WTC11 (cell line): ENCODE data around the gene IP6K3.

ENCODE experiments used
- CBFB ChIP-seq: sonication (generic); formaldehyde crosslinking; IDR thresholded peaks from 2 replicates; pipeline ENCODE4 v1.8.1; 2022; ENCODE audit warnings: mild to moderate bottlenecking, low read depth, missing genetic modification reagents
- HMGA2 ChIP-seq: fragments of 250-450 bp; sonication (Bioruptor Pico); IDR thresholded peaks from 2 replicates; pipeline ENCODE4 v1.4.0; 2021; ENCODE audit warnings: mild to moderate bottlenecking, moderate library complexity
- MAX ChIP-seq: sonication (generic); formaldehyde crosslinking; IDR thresholded peaks from 2 replicates; pipeline ENCODE4 v1.8.0; 2022; ENCODE audit warnings: mild to moderate bottlenecking, missing genetic modification reagents
- NR2C2 ChIP-seq: sonication (generic); formaldehyde crosslinking; IDR thresholded peaks from 2 replicates; pipeline ENCODE4 v1.8.0; 2022; ENCODE audit warnings: mild to moderate bottlenecking, missing genetic modification reagents
- NR3C1 ChIP-seq: sonication (generic); formaldehyde crosslinking; conservative IDR thresholded peaks from 2 replicates; pipeline ENCODE4 v1.8.1; 2023; ENCODE audit warnings: low read depth, mild to moderate bottlenecking, missing genetic modification reagents
- USF1 ChIP-seq: sonication (generic); formaldehyde crosslinking; IDR thresholded peaks from 2 replicates; pipeline ENCODE4 v1.8.0; 2022; ENCODE audit warnings: mild to moderate bottlenecking, missing genetic modification reagents
- ZNF219 ChIP-seq: sonication (generic); formaldehyde crosslinking; IDR thresholded peaks from 2 replicates; pipeline ENCODE4 v1.8.0; 2023; ENCODE audit warnings: missing genetic modification reagents, mild to moderate bottlenecking, borderline replicate concordance
- TF ChIP-seq, protein P1 (sequence below): fragments of 200-600 bp; IDR thresholded peaks from 2 replicates; pipeline ENCODE4 v1.8.0; 2022; ENCODE audit warnings: antibody characterized with exemption
- TF ChIP-seq, protein P2 (sequence below): sonication (generic); formaldehyde crosslinking; conservative IDR thresholded peaks from 2 replicates; pipeline ENCODE4 v1.8.1; 2022; ENCODE audit warnings: mild to moderate bottlenecking, missing genetic modification reagents

GRCh38 chr6:33737267-33738026 is 9.3 kb downstream of the IP6K3 start:
- TF ChIP-seq, protein P1, sequence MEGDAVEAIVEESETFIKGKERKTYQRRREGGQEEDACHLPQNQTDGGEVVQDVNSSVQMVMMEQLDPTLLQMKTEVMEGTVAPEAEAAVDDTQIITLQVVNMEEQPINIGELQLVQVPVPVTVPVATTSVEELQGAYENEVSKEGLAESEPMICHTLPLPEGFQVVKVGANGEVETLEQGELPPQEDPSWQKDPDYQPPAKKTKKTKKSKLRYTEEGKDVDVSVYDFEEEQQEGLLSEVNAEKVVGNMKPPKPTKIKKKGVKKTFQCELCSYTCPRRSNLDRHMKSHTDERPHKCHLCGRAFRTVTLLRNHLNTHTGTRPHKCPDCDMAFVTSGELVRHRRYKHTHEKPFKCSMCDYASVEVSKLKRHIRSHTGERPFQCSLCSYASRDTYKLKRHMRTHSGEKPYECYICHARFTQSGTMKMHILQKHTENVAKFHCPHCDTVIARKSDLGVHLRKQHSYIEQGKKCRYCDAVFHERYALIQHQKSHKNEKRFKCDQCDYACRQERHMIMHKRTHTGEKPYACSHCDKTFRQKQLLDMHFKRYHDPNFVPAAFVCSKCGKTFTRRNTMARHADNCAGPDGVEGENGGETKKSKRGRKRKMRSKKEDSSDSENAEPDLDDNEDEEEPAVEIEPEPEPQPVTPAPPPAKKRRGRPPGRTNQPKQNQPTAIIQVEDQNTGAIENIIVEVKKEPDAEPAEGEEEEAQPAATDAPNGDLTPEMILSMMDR = no peak
- TF ChIP-seq HMGA2 (no peak), NR2C2 (CRISPR knock-in tag) (no peak), MAX (CRISPR knock-in tag) (no peak), ZNF219 (CRISPR knock-in tag) (no peak), NR3C1 (CRISPR knock-in tag) (no peak), USF1 (CRISPR knock-in tag) (no peak), CBFB (CRISPR knock-in tag) (no peak)
- TF ChIP-seq, protein P2, sequence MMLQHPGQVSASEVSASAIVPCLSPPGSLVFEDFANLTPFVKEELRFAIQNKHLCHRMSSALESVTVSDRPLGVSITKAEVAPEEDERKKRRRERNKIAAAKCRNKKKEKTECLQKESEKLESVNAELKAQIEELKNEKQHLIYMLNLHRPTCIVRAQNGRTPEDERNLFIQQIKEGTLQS (CRISPR knock-in tag) = no peak
